Duodenal mucosa (tissue), 2 donors: ENCODE measurements around the gene ZNF428.
A peak's percentile ranks its signal among the peaks of the same experiment; 100 is the strongest.
"Not testable (repeated sequence)": the region's sequence is repeated elsewhere in the genome, so short reads cannot be mapped to it uniquely, and the experiment has no call there.

Experiments
- H3K27ac ChIP-seq: one replicate; pipeline ENCODE4 v1.7.0; 2013; ENCODE audit warnings: low read depth, low read length
- H3K27me3 ChIP-seq, 2 donors: one replicate each; pipeline ENCODE4 v1.7.0; 2013; ENCODE audit warnings: low read length in 2 of 2, control low read depth in 1 of 2; ENCODE audit not compliant: insufficient read depth in 2 of 2, control insufficient read depth in 1 of 2
- H3K36me3 ChIP-seq, 2 donors: one replicate each; pipeline ENCODE4 v1.7.0; 2013; ENCODE audit warnings: low read length in 2 of 2, control low read depth in 1 of 2; ENCODE audit not compliant: insufficient read depth in 2 of 2, control insufficient read depth in 1 of 2
- H3K4me1 ChIP-seq, 2 donors: one replicate each; pipeline ENCODE4 v1.7.0; 2013; ENCODE audit warnings: low read length in 2 of 2, control low read depth in 1 of 2; ENCODE audit not compliant: insufficient read depth in 2 of 2, control insufficient read depth in 1 of 2
- H3K4me3 ChIP-seq, 2 donors: one replicate each; pipeline ENCODE4 v1.7.0; 2013; ENCODE audit warnings: low read length in 2 of 2, low read depth in 1 of 2
- H3K9ac ChIP-seq, 2 donors: one replicate each; pipeline ENCODE4 v1.7.0; 2013; ENCODE audit warnings: low read length in 2 of 2, low read depth in 1 of 2
- H3K9me3 ChIP-seq, 2 donors: one replicate each; pipeline ENCODE4 v1.7.0; 2013; ENCODE audit warnings: low read length in 2 of 2, control low read depth in 1 of 2; ENCODE audit not compliant: control insufficient read depth in 1 of 2

ZNF428 gene

DNA sequence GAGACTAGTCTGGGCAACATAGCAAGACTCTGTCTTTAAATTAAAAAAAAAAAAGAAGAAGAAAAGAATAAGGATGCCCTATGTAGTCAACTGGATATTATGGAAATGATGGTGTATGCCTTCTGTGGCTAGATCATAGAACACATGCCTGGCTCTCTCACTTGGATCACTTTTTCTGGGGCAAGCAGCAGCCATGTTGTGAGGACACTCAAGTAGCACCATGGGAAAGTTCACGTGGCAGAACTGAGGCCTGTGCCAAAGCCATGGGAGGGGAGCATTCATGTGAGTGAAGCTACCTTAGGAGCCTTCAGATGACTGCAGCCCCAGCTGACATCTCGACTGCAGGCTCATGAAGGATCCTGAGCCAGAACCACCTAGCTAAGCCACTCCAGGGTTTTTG lies 38.6 kb upstream of the ZNF428 start:
- peaks cover 9 to 30% of the 10 kb centered on the region in 2 donors for H3K36me3 ChIP-seq
- no peaks in the 10 kb centered on the region for H3K4me1 ChIP-seq
- no peak overlapping the region for H3K9ac ChIP-seq
- H3K9me3 ChIP-seq: no peaks in the 10 kb centered on the region
- no peaks in the 10 kb centered on the region for H3K27me3 ChIP-seq
- H3K4me3 ChIP-seq: no peak overlapping the region
- no peak overlapping the region for H3K27ac ChIP-seq

DNA sequence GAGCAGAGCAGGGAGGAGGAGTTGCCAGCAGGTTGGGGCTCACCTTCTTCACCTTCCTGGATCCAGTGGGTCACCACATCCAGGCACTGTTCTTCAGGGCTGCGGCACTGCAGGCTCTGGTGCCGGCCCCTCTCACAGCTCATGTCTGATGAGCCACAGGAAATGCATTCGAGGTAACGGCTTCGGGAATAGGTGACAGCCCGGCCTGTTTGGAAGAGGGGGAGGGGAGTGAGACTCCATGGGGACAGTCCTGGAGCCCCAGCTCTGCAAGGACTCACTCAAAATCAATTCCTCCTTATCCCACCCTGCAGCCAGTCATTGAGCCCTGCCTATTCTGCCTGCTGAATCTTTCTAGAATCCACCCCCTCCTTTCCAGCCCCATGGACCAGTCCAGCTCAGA lies 37.0 kb upstream of the ZNF428 start:
- peaks cover 9 to 26% of the 10 kb centered on the region in 2 donors for H3K36me3 ChIP-seq
- no peaks in the 10 kb centered on the region for H3K27me3 ChIP-seq
- no peak overlapping the region for H3K27ac ChIP-seq
- H3K4me3 ChIP-seq: no peak overlapping the region
- H3K9ac ChIP-seq: no peak overlapping the region
- H3K4me1 ChIP-seq: no peaks in the 10 kb centered on the region
- no peaks in the 10 kb centered on the region for H3K9me3 ChIP-seq

DNA sequence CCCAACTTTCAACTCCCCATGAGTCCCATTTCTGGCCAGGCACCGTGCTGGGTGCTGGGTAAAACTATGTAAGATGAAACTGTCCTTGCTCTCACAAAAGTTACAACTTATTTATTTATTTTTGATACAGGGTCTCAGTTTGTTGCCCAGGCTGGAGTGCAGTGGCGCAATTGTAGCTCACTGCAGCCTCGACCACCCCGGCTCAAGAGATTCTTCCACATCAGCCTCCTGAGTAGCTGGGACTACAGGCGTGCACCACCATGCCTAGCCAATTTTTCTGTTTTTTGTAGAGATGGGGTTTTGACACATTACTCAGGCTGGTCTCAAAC lies 33.1 kb upstream of the ZNF428 start:
- H3K36me3 ChIP-seq: peaks cover 16 to 29% of the 10 kb centered on the region in 2 donors

DNA sequence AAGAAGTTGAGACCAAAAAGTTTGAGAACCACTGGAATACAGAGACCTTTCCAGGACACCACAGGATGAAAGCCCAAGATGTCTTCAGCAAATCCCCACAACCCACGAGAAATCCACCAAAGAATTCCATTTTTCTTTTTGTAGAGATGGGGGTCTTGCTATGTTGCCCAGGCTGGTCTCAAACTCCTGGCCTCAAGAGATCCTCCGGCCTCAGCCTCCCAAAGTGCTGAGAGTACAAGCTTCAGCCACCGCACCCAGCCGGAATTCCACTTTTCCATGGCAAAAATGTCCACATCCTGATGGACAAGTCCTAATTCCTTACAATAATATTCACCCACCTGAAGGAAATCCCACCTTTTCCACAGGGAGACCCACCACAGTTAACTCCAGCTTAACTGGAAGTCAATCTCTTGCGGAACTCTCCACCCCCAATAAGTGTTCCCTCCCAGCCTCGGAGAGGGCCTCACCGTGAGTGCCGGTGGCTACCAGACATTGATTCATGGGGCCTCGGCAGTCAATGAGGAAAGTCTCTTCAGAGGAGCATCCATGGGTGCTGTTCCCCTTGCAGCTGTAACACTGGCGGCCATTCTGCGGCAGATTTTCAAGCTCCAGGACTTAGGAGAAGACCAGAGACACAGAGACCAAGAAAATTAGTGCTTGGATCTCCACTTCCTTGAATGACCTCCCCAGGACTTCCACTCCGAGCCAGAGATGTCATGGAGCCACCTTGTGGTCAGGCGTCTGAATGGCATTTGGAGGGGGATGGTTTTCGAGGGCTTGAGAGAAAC lies 32.5 kb upstream of the ZNF428 start:
- H3K9ac ChIP-seq: no peak overlapping the region
- H3K4me3 ChIP-seq: peak overlapping the region in 1 of 2 donors; percentile 33
- no peaks in the 10 kb centered on the region for H3K9me3 ChIP-seq
- H3K27me3 ChIP-seq: no peaks in the 10 kb centered on the region
- H3K27ac ChIP-seq: no peak overlapping the region
- peaks cover 16 to 29% of the 10 kb centered on the region in 2 donors for H3K36me3 ChIP-seq
- H3K4me1 ChIP-seq: no peaks in the 10 kb centered on the region

More for the DNA sequence above, 33.1 kb upstream of the ZNF428 start:
- H3K4me1 ChIP-seq: no peaks in the 10 kb centered on the region
- H3K27ac ChIP-seq: no peak overlapping the region
- H3K9ac ChIP-seq: no peak overlapping the region
- no peaks in the 10 kb centered on the region for H3K27me3 ChIP-seq
- no peaks in the 10 kb centered on the region for H3K9me3 ChIP-seq
- no peak overlapping the region for H3K4me3 ChIP-seq

DNA sequence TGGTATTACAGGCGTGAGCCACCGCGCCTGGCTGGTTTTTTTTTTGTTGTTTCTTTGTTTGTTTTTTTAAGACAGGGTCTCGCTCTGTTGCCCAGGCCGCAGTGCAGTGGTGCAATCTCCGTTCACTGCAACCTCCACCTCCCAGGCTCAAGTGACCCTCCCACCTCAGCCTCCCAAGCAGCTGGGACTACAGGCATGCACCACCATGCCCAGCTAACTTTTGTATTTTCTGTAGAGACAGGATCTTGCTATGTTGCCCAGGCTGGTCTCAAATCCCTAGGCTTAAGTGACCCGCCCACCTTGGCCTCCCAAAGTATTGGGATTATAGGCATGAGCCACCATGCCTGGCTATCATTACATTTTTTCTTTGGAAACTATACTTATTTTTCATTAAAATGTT lies 30.8 kb upstream of the ZNF428 start:
- H3K36me3 ChIP-seq: peaks cover 7 to 20% of the 10 kb centered on the region in 2 donors
- not testable (repeated sequence) for H3K4me1 ChIP-seq, H3K4me3 ChIP-seq, H3K27me3 ChIP-seq, H3K9me3 ChIP-seq, H3K27ac ChIP-seq, H3K9ac ChIP-seq

DNA sequence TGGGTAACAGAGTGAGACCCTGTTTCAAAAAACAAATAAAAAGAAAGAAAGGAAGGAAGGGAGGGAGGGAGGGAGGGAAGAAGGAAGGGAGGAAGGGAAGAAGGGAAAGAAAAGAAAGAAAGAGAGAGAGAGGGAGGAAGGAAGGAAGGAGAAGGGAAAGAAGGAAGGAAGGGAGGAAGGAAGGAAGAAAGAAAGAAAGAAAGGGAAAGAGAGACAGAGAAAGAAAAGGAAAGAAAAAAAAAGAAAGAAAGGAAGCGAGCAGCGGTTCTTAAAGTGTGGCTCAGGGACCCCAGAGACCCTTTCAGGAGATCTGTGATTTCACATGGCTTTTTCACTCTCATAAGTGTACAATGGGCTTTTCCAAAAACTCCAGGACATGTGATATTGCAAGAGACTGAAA lies 30.1 kb upstream of the ZNF428 start:
- Histone ChIP-seq H3K27ac (no peak overlapping the region), H3K36me3 (peaks cover 7 to 14% of the 10 kb centered on the region in 2 donors), H3K27me3 (no peaks in the 10 kb centered on the region), H3K4me3 (no peak overlapping the region), H3K4me1 (no peaks in the 10 kb centered on the region), H3K9ac (no peak overlapping the region), H3K9me3 (no peaks in the 10 kb centered on the region)

DNA sequence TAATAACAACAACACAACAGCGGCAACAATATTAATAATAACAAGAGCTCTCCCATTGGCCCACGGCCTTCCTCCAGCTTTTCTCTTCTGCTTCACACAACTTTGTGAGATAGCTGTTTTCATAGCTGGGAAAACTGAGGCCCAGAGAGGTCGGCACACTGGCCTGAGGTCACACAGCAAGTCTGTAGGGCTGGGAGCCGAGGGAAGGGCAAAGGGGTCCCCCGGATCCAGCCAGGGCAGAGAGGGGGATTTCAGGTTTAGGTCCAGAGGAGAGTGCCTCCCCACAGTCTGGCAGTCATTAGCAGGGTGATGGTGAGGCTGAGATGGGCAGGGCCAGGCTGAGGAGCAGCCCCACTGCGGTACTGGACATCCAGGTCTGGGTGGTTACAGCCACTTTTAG lies 29.2 kb upstream of the ZNF428 start:
- H3K4me3 ChIP-seq: no peak overlapping the region
- H3K27ac ChIP-seq: no peak overlapping the region
- no peaks in the 10 kb centered on the region for H3K27me3 ChIP-seq
- H3K9ac ChIP-seq: no peak overlapping the region
- no peaks in the 10 kb centered on the region for H3K9me3 ChIP-seq
- H3K4me1 ChIP-seq: no peaks in the 10 kb centered on the region
- peaks cover 7 to 8% of the 10 kb centered on the region in 2 donors for H3K36me3 ChIP-seq

DNA sequence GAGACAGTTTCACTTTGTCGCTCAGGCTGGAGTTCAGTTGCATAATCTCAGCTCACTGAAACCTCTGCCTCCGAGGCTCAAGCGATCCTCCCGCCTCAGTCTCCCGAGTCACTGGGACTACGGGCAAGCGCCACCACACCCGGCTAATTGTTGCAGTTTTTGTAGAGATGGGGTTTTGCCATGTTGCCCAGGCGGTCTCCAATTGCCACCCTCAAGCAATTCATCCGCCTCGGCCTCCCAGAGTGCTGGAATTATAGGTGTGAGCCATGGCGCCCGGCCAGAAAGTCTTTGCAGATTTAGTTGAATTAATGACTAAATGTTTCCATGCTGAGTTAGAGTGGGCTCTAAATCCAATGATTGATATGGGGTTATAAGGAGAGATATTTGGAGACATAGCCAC lies 24.8 kb upstream of the ZNF428 start:
- Histone ChIP-seq H3K4me1 (peaks cover 0 to 8% of the 10 kb centered on the region in 2 donors), H3K9me3 (no peaks in the 10 kb centered on the region), H3K27ac (no peak overlapping the region), H3K27me3 (peaks cover 5% of the 10 kb centered on the region in 2 donors), H3K4me3 (no peak overlapping the region), H3K9ac (no peak overlapping the region), H3K36me3 (peaks cover 7 to 8% of the 10 kb centered on the region in 2 donors)

DNA sequence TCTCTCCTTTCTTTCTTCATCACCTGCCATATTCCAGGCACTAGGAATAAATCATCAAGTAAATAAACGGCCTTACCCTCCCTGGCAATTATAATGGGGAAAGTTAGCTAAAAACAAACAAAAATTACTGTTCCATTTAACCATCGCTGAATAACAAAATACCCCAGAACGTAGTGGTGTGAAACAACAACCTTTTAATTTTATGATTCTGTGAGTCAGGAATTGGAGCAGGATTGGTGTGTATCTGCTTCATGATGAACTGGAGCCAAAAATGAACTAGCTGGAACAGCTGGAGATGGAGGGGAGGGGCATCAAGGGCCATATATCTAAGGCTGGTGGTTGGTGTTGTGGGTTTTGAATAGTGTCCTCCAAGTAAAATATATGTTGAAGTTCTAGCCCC lies 23.9 kb upstream of the ZNF428 start:
- Histone ChIP-seq H3K9me3 (no peaks in the 10 kb centered on the region), H3K27ac (no peak overlapping the region), H3K4me1 (peaks cover 0 to 11% of the 10 kb centered on the region in 2 donors), H3K9ac (no peak overlapping the region), H3K36me3 (peaks cover 2 to 4% of the 10 kb centered on the region in 2 donors), H3K4me3 (no peak overlapping the region), H3K27me3 (peaks cover 13 to 14% of the 10 kb centered on the region in 2 donors)

DNA sequence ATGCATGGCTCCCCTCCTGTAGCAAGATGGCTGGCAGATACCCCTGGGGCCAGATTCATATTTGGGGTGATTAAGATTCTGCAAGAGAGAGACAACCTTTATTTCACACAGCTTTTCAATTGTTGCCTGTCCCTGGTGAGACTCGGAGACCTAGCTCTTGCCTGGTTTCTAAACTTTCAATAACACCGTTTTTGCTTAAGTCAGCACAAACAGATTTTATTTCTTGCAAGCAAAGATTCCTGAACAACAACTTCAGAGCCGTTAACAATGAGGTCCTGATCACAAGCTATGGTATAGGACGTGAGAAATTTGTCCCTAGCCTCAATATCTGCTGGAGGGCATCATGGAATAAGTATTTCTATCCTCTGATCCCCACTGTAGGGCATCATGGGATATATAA lies 23.1 kb upstream of the ZNF428 start:
- H3K4me3 ChIP-seq: no peak overlapping the region
- peaks cover 0 to 11% of the 10 kb centered on the region in 2 donors for H3K4me1 ChIP-seq
- no peak overlapping the region for H3K27ac ChIP-seq
- H3K27me3 ChIP-seq: peaks cover 17 to 18% of the 10 kb centered on the region in 2 donors
- H3K9me3 ChIP-seq: no peaks in the 10 kb centered on the region
- no peaks in the 10 kb centered on the region for H3K36me3 ChIP-seq
- no peak overlapping the region for H3K9ac ChIP-seq
